KMS-11 (cell line): Measurements from ENCODE around the gene RASGRF2.

Source experiments
- H2AFZ ChIP-seq: fragments of 200-600 bp; sonication (generic); 2 replicates; pipeline ENCODE4 v1.6.1; 2016; ENCODE audit warnings: antibody characterized with exemption, mixed run types, low read depth
- H3K27ac ChIP-seq: fragments of 200-600 bp; sonication (generic); 2 replicates; pipeline ENCODE4 v1.6.1; 2016; ENCODE audit warnings: mild to moderate bottlenecking, mixed run types
- H3K27me3 ChIP-seq: fragments of 200-600 bp; sonication (generic); 2 replicates; pipeline ENCODE4 v1.6.1; 2017; ENCODE audit warnings: mild to moderate bottlenecking, low read depth, mixed run types, moderate library complexity; ENCODE audit not compliant: insufficient read depth
- H3K36me3 ChIP-seq: fragments of 200-600 bp; sonication (generic); 2 replicates; pipeline ENCODE4 v1.6.1; 2017; ENCODE audit warnings: mild to moderate bottlenecking, mixed run types; ENCODE audit not compliant: insufficient read depth
- H3K4me1 ChIP-seq: fragments of 200-600 bp; sonication (generic); 2 replicates; pipeline ENCODE4 v1.6.1; 2016; ENCODE audit warnings: mild to moderate bottlenecking, low read depth, mixed run types; ENCODE audit not compliant: poor library complexity, severe bottlenecking
- H3K4me2 ChIP-seq: fragments of 200-600 bp; sonication (generic); 2 replicates; pipeline ENCODE4 v1.7.0; 2016; ENCODE audit warnings: mild to moderate bottlenecking, mixed run types
- H3K4me3 ChIP-seq: fragments of 200-600 bp; sonication (generic); IDR thresholded peaks from 2 replicates; pipeline ENCODE4 v1.6.1; 2017; ENCODE audit warnings: low read depth, low read length, mixed read lengths; ENCODE audit not compliant: insufficient read depth
- H3K79me2 ChIP-seq: fragments of 200-600 bp; sonication (generic); 2 replicates; pipeline ENCODE4 v1.6.1; 2016; ENCODE audit warnings: low read depth, mixed run types; ENCODE audit not compliant: insufficient read depth
- H3K9ac ChIP-seq: fragments of 200-600 bp; sonication (generic); 2 replicates; pipeline ENCODE4 v1.6.1; 2016; ENCODE audit warnings: mild to moderate bottlenecking, mixed run types
- H4K20me1 ChIP-seq: fragments of 200-600 bp; sonication (generic); 2 replicates; pipeline ENCODE4 v1.6.1; 2016; ENCODE audit warnings: mild to moderate bottlenecking, mixed run types; ENCODE audit not compliant: insufficient read depth
- TF ChIP-seq, protein P1 (sequence below): fragments of 200-600 bp; sonication (generic); conservative IDR thresholded peaks from 2 replicates; pipeline ENCODE4 v1.6.1; 2017; ENCODE audit warnings: low read depth, mild to moderate bottlenecking, antibody characterized with exemption, low read length, moderate library complexity, mixed read lengths

The RASGRF2 gene

DNA sequence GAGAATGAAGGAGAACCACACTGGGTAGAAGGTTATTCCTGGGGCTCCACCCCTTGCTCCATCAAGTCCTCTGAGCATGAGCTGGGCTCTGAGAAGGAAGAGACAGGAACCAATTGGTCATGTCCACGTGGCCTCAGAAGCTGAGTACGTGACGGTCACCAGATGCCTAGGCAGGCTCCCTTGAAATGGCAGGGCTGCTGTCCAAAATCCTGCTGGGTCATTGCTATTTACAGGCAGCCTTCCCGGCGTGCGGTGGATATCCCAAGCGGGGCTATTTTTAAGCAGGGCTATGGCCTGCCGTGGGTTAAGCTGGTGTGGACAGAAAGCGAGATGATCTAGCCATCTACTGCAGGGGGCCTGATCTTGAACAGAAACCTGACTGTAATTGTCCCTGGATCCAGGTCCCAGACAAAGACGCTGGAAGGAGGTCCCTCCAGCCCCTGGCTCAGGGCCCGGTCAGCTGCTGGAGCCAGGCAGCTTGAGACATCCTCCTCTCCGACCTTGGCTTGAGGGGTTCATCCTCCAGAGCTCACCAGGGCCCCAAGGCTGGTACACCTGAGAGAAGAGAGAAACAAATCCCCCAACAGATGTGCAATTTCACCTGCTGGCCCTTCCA lies 272.4 kb downstream of the RASGRF2 start:
- H2AFZ ChIP-seq = no peak overlapping the region
- no peaks in the 10 kb centered on the region for H3K4me1 ChIP-seq
- H3K36me3 ChIP-seq = no peaks in the 10 kb centered on the region
- no peak overlapping the region for H3K9ac ChIP-seq
- H3K27me3 ChIP-seq = no peaks in the 10 kb centered on the region
- TF ChIP-seq, protein P1, sequence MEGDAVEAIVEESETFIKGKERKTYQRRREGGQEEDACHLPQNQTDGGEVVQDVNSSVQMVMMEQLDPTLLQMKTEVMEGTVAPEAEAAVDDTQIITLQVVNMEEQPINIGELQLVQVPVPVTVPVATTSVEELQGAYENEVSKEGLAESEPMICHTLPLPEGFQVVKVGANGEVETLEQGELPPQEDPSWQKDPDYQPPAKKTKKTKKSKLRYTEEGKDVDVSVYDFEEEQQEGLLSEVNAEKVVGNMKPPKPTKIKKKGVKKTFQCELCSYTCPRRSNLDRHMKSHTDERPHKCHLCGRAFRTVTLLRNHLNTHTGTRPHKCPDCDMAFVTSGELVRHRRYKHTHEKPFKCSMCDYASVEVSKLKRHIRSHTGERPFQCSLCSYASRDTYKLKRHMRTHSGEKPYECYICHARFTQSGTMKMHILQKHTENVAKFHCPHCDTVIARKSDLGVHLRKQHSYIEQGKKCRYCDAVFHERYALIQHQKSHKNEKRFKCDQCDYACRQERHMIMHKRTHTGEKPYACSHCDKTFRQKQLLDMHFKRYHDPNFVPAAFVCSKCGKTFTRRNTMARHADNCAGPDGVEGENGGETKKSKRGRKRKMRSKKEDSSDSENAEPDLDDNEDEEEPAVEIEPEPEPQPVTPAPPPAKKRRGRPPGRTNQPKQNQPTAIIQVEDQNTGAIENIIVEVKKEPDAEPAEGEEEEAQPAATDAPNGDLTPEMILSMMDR = no peak
- no peak overlapping the region for H3K27ac ChIP-seq
- no peak overlapping the region for H3K4me2 ChIP-seq
- no peaks in the 10 kb centered on the region for H3K79me2 ChIP-seq
- no peaks in the 10 kb centered on the region for H4K20me1 ChIP-seq
- H3K4me3 ChIP-seq = no peak overlapping the region

DNA sequence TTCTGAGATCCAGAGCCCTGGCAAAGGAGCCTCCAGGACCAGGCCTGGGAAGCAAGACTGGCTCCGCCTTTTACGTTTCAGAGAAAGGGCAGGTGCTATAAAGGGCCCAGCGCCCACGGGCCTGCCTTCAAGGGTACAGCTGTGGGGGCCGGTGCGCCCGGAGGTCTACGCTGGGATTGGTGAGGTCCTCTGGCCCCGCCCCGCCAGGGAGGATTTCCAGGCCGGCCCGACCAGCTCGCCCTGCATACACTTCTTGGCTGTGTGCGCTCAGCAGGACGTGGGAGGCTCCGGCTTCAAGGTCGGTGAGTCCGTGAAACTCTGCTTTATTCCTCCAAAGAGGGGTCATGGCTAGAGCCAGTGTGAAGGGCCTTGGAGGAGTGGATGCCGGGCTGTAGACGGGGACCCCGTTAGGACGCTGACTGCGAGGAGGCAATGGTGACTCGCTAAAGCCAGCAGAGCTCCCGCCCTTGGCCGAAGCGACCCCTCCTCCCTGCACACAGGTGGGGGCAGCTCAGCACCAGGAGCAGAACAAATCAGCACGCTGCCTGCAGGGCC lies 273.0 kb downstream of the RASGRF2 start, which contains the start of gene CKMT2:
CKMT2 (plus strand) TSS at position 243 of the 555 bp plus-strand sequence. CDS start 17,811 bp downstream, outside the sequence.
- H3K4me3 ChIP-seq = no peak within 1 kb of the TSS
- H3K9ac ChIP-seq = no peak within 1 kb of the TSS
- no peak within 1 kb of the TSS for H3K27ac ChIP-seq
- no peaks in the 10 kb centered on the region for H4K20me1 ChIP-seq
- TF ChIP-seq, protein P1 = no peak
- H3K36me3 ChIP-seq = no peaks in the 10 kb centered on the region
- H3K27me3 ChIP-seq = no peaks in the 10 kb centered on the region
- H3K79me2 ChIP-seq = no peaks in the 10 kb centered on the region
- H3K4me2 ChIP-seq = no peak within 1 kb of the TSS
- H3K4me1 ChIP-seq = no peaks in the 10 kb centered on the region
- H2AFZ ChIP-seq = no peak within 1 kb of the TSS

DNA sequence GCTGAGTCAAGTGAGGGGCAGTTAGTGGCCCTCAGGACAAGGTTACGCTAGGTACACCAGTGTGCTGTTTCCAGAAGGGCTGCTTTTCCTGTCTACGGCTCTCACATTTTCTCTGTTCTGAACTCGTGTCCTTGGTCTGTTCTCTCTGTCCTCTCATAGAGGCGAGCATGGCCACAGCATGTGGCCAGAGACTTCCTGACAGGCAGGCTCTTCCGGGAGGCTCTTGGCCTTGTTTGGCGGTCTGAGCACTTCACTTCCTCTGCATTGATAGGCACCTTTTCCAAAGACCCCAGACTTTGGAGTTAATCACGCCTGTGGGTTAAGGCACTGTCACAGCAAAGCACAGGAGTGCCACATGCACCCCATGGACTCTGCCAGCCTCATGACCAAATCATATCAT lies 274.1 kb downstream of the RASGRF2 start:
- H3K79me2 ChIP-seq = no peaks in the 10 kb centered on the region
- H3K36me3 ChIP-seq = no peaks in the 10 kb centered on the region
- no peaks in the 10 kb centered on the region for H3K4me1 ChIP-seq
- H3K4me3 ChIP-seq = no peak overlapping the region
- no peak overlapping the region for H3K27ac ChIP-seq
- TF ChIP-seq, protein P1 = no peak
- no peak overlapping the region for H3K9ac ChIP-seq
- no peaks in the 10 kb centered on the region for H3K27me3 ChIP-seq
- no peak overlapping the region for H2AFZ ChIP-seq
- no peaks in the 10 kb centered on the region for H4K20me1 ChIP-seq
- H3K4me2 ChIP-seq = no peak overlapping the region

DNA sequence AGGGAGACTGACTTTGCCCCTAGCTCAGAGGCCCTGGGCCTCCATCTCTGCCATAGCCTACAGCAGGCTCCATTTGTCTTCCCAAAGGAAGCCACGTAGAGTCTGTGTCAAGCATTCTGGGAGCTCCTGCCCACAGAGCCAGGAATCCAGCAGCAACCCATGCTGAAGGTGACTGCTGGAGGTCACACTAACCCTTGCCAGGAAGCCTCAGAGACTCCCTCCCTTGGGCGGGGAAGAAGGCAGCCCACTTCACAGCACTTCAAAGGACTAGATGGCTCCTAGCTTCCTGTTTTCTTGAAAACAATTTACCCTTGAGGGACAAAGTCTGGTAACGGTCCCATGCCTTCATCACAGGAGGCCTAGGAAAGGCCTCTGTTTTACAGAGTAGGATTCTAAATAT lies 274.6 kb downstream of the RASGRF2 start:
- Histone ChIP-seq H3K27me3 (no peaks in the 10 kb centered on the region), H3K4me1 (no peaks in the 10 kb centered on the region), H3K4me3 (no peak overlapping the region), H3K9ac (no peak overlapping the region), H3K79me2 (no peaks in the 10 kb centered on the region), H2AFZ (no peak overlapping the region), H3K36me3 (no peaks in the 10 kb centered on the region), H3K4me2 (no peak overlapping the region), H3K27ac (no peak overlapping the region), H4K20me1 (no peaks in the 10 kb centered on the region)
- TF ChIP-seq, protein P1 = no peak
